Stomach smooth muscle (tissue), 2 donors: Measurements from ENCODE around the gene MTHFD1L.

Experiments
- H3K27ac ChIP-seq: one replicate; pipeline ENCODE4 v1.7.0; 2013; ENCODE audit warnings: mild to moderate bottlenecking, low read length, inconsistent platforms
- H3K27me3 ChIP-seq, 2 donors: one replicate each; pipeline ENCODE4 v1.7.0; 2013; ENCODE audit warnings: low read length in 2 of 2; ENCODE audit not compliant: insufficient read depth in 2 of 2, control insufficient read depth in 1 of 2
- H3K36me3 ChIP-seq, 2 donors: one replicate each; pipeline ENCODE4 v1.7.0; 2013; ENCODE audit warnings: low read length in 2 of 2; ENCODE audit not compliant: control insufficient read depth in 2 of 2, insufficient read depth in 2 of 2
- H3K4me1 ChIP-seq: one replicate; pipeline ENCODE4 v1.7.0; 2013; ENCODE audit warnings: low read length; ENCODE audit not compliant: control insufficient read depth, insufficient read depth
- H3K4me3 ChIP-seq, 2 donors: one replicate each; pipeline ENCODE4 v1.7.0; 2013; ENCODE audit warnings: low read length in 2 of 2
- H3K9ac ChIP-seq, 2 donors: one replicate each; pipeline ENCODE4 v1.7.0; 2013; ENCODE audit warnings: low read length in 2 of 2, mild to moderate bottlenecking in 1 of 2
- H3K9me3 ChIP-seq, 2 donors: one replicate each; pipeline ENCODE4 v1.7.0; 2013; ENCODE audit warnings: low read length in 2 of 2; ENCODE audit not compliant: control insufficient read depth in 2 of 2
- donor health status: healthy.
- donor health status: Pancreatic carcinoma.

MTHFD1L gene

GRCh38 chr6:150967910-150968309 lies 102.4 kb downstream of the MTHFD1L start:
- no peak overlapping the region for H3K9ac ChIP-seq
- H3K9me3 ChIP-seq: no peaks in the 10 kb centered on the region
- peaks cover 3 to 7% of the 10 kb centered on the region in 2 donors for H3K36me3 ChIP-seq
- H3K27ac ChIP-seq: no peak overlapping the region
- no peaks in the 10 kb centered on the region for H3K4me1 ChIP-seq
- no peaks in the 10 kb centered on the region for H3K27me3 ChIP-seq
- no peak overlapping the region for H3K4me3 ChIP-seq

- Histone ChIP-seq H3K4me3 (no peak overlapping the region), H3K4me1 (no peaks in the 10 kb centered on the region), H3K27ac (no peak overlapping the region), H3K9ac (no peak overlapping the region), H3K36me3 (peaks cover 4 to 7% of the 10 kb centered on the region in 2 donors), H3K27me3 (no peaks in the 10 kb centered on the region), H3K9me3 (peaks cover 0 to 4% of the 10 kb centered on the region in 2 donors)
Observed at GRCh38 chr6:150969901-150970300, 104.4 kb downstream of the MTHFD1L start.

GRCh38 chr6:150971219-150971618 lies 105.7 kb downstream of the MTHFD1L start:
- Histone ChIP-seq H3K4me3 (no peak overlapping the region), H3K9me3 (peaks cover 0 to 4% of the 10 kb centered on the region in 2 donors), H3K4me1 (no peaks in the 10 kb centered on the region), H3K27ac (no peak overlapping the region), H3K36me3 (peaks cover 2 to 7% of the 10 kb centered on the region in 2 donors), H3K27me3 (no peaks in the 10 kb centered on the region), H3K9ac (no peak overlapping the region)

GRCh38 chr6:150975136-150975535 lies 109.6 kb downstream of the MTHFD1L start:
- H3K27me3 ChIP-seq: no peaks in the 10 kb centered on the region
- H3K9ac ChIP-seq: no peak overlapping the region
- H3K36me3 ChIP-seq: peaks cover 4 to 7% of the 10 kb centered on the region in 2 donors
- H3K27ac ChIP-seq: no peak overlapping the region
- no peaks in the 10 kb centered on the region for H3K4me1 ChIP-seq
- peaks cover 0 to 4% of the 10 kb centered on the region in 2 donors for H3K9me3 ChIP-seq
- H3K4me3 ChIP-seq: no peak overlapping the region

GRCh38 chr6:150977281-150977680 lies 111.8 kb downstream of the MTHFD1L start:
- Histone ChIP-seq H3K4me3 (no peak overlapping the region), H3K4me1 (no peaks in the 10 kb centered on the region), H3K27ac (no peak overlapping the region), H3K27me3 (no peaks in the 10 kb centered on the region), H3K36me3 (peaks cover 3 to 4% of the 10 kb centered on the region in 2 donors), H3K9me3 (peaks cover 0 to 4% of the 10 kb centered on the region in 2 donors), H3K9ac (no peak overlapping the region)

GRCh38 chr6:150978624-150979023 lies 113.1 kb downstream of the MTHFD1L start:
- no peak overlapping the region for H3K27ac ChIP-seq
- peaks cover 0 to 4% of the 10 kb centered on the region in 2 donors for H3K9me3 ChIP-seq
- peaks cover 0 to 3% of the 10 kb centered on the region in 2 donors for H3K36me3 ChIP-seq
- H3K9ac ChIP-seq: no peak overlapping the region
- H3K4me3 ChIP-seq: no peak overlapping the region
- H3K4me1 ChIP-seq: no peaks in the 10 kb centered on the region
- no peaks in the 10 kb centered on the region for H3K27me3 ChIP-seq

GRCh38 chr6:150979826-150980350 lies 114.4 kb downstream of the MTHFD1L start:
- Histone ChIP-seq H3K27me3 (no peaks in the 10 kb centered on the region), H3K36me3 (peaks cover 0 to 3% of the 10 kb centered on the region in 2 donors), H3K27ac (no peak overlapping the region), H3K4me1 (no peaks in the 10 kb centered on the region), H3K9me3 (no peaks in the 10 kb centered on the region), H3K9ac (no peak overlapping the region), H3K4me3 (no peak overlapping the region)

- Histone ChIP-seq H3K9me3 (no peaks in the 10 kb centered on the region), H3K4me3 (no peak overlapping the region), H3K4me1 (no peaks in the 10 kb centered on the region), H3K27ac (no peak overlapping the region), H3K27me3 (no peaks in the 10 kb centered on the region), H3K36me3 (peaks cover 0 to 3% of the 10 kb centered on the region in 2 donors), H3K9ac (no peak overlapping the region)
Observed at GRCh38 chr6:150981095-150981494, 115.6 kb downstream of the MTHFD1L start.

- H3K9me3 ChIP-seq: no peaks in the 10 kb centered on the region
- no peaks in the 10 kb centered on the region for H3K4me1 ChIP-seq
- H3K27ac ChIP-seq: no peak overlapping the region
- H3K36me3 ChIP-seq: peaks cover 0 to 3% of the 10 kb centered on the region in 2 donors
- no peak overlapping the region for H3K4me3 ChIP-seq
- H3K9ac ChIP-seq: no peak overlapping the region
- no peaks in the 10 kb centered on the region for H3K27me3 ChIP-seq
Observed at GRCh38 chr6:150981669-150982068, 116.2 kb downstream of the MTHFD1L start.

GRCh38 chr6:150987371-150987828 lies 121.9 kb downstream of the MTHFD1L start:
- Histone ChIP-seq H3K9ac (no peak overlapping the region), H3K4me1 (no peaks in the 10 kb centered on the region), H3K27ac (no peak overlapping the region), H3K9me3 (no peaks in the 10 kb centered on the region), H3K4me3 (no peak overlapping the region), H3K27me3 (no peaks in the 10 kb centered on the region), H3K36me3 (no peaks in the 10 kb centered on the region)

GRCh38 chr6:150987855-150988464 lies 122.5 kb downstream of the MTHFD1L start:
- H3K27me3 ChIP-seq: no peaks in the 10 kb centered on the region
- no peak overlapping the region for H3K4me3 ChIP-seq
- H3K9ac ChIP-seq: no peak overlapping the region
- no peaks in the 10 kb centered on the region for H3K9me3 ChIP-seq
- no peaks in the 10 kb centered on the region for H3K4me1 ChIP-seq
- no peaks in the 10 kb centered on the region for H3K36me3 ChIP-seq
- H3K27ac ChIP-seq: no peak overlapping the region
